Measurements from ENCODE around the gene TMEM127. TPM values are rescaled to one million over a fixed set of nuclear protein-coding genes. Genes with fewer than 3 reads are reported as not detected.

The TMEM127 gene
- total RNA-seq, 1 experiment from 2014 or later, result 25.3 TPM

- H4K20me1 ChIP-seq (ENCODE audit: insufficient read depth), result peaks cover 44% of the 10 kb centered on the region; the same call in 1 of the 2 replicates
- ChIA-PET POLR2A (interaction anchor here (1.1 kb wide), 1 partner anchor 10 kb away, joined by 3 read pairs; the partner anchor contains the start of gene STARD7), CTCF (interaction anchor here (2.0 kb wide), 1 partner anchor 24 kb away, joined by 8 read pairs; no protein-coding TSS in a partner anchor), RAD21 (ENCODE audit: low non-redundant PET in 1 of 2, low total read pairs in 2 of 2, uncharacterized antibody in 2 of 2, unreplicated experiment in 2 of 2) (interaction anchor here in 1 of 2 experiments (0.6 kb wide), 1 partner anchor 95 kb away, joined by 3 read pairs; no protein-coding TSS in a partner anchor)
- no peak for DNase-seq (ENCODE audit: low read depth, low spot score)
- no peak overlapping the region for H3K4me3 ChIP-seq (replicated peaks in 1 of 2; ENCODE audit: low read depth in 1 of 2, low read length in 2 of 2)
- no peaks in the 10 kb centered on the region for H3K9me2 ChIP-seq (ENCODE audit: insufficient read depth)
- no peaks in the 10 kb centered on the region for H3K27me3 ChIP-seq (ENCODE audit: insufficient read depth, low read length)
- no TSS peak for BruUV-seq (replicated peaks)
- peaks cover 12 to 24% of the 10 kb centered on the region in 2 experiments for H3K36me3 ChIP-seq (ENCODE audit: control insufficient read depth in 1 of 2, insufficient read depth in 2 of 2, low read length in 2 of 2)
- no peak overlapping the region for H3K27ac ChIP-seq (ENCODE audit: low read depth, low read length)
- H3K4me2 ChIP-seq (ENCODE audit: low read length), result no peak overlapping the region
- H2AFZ ChIP-seq (ENCODE audit: low read depth, low read length, poor library complexity, severe bottlenecking), result no peak overlapping the region
- peaks cover 0 to 5% of the 10 kb centered on the region in 2 experiments; a peak in 1 of 4 replicates for H3K4me1 ChIP-seq (ENCODE audit: control insufficient read depth in 1 of 2, insufficient read depth in 2 of 2, low read length in 2 of 2)
- H3K9ac ChIP-seq (ENCODE audit: low read length), result no peak overlapping the region
- peaks cover 97% of the 10 kb centered on the region for H3K79me2 ChIP-seq (ENCODE audit: insufficient read depth, low read length)
- intact Hi-C loops (cut with micrococcal nuclease), result no loop called here
- TF ChIP-seq RAD21 (IDR thresholded peaks at IDR 0.05; ENCODE audit: low read depth), result no peak
- no peak for TF ChIP-seq REST (IDR thresholded peaks at IDR 0.05; ENCODE audit: low read depth)
- TF ChIP-seq MAX (IDR thresholded peaks at IDR 0.05), result no peak
- no peak for TF ChIP-seq POLR2AphosphoS5 (IDR thresholded peaks at IDR 0.05; ENCODE audit: low read depth, low read length)
- H3K9me3 ChIP-seq (ENCODE audit: control insufficient read depth in 1 of 2, insufficient read depth in 1 of 2, low read depth in 1 of 2, low read length in 2 of 2), result no peaks in the 10 kb centered on the region
- ATAC-seq, result no peak
Observed at GRCh38 chr2:96198921-96199320, 66.9 kb downstream of the TMEM127 start.

Other genes with a start within 250 kb of the TMEM127 start
- gene GPAT2, start 231.1 kb downstream of the TMEM127 start, total RNA-seq (2021; ENCODE audit: unreplicated experiment), result 54.2 TPM
- 0.47 TPM for gene ADRA2B, start 149.4 kb downstream of the TMEM127 start, total RNA-seq (2021; ENCODE audit: unreplicated experiment)
- 0.34 TPM for gene ASTL, start 127.5 kb downstream of the TMEM127 start, total RNA-seq (2021; ENCODE audit: unreplicated experiment)
- gene DUSP2, start 120.6 kb downstream of the TMEM127 start, total RNA-seq (2021; ENCODE audit: unreplicated experiment), result 24.5 TPM
- gene STARD7, start 57.2 kb downstream of the TMEM127 start, total RNA-seq (2021; ENCODE audit: unreplicated experiment), result 160 TPM
- gene CIAO1, start 228 bp upstream of the TMEM127 start, total RNA-seq (2021; ENCODE audit: unreplicated experiment), result 76.8 TPM
- 202 TPM for gene SNRNP200, start 39.5 kb upstream of the TMEM127 start, total RNA-seq (2021; ENCODE audit: unreplicated experiment)
- 12.4 TPM for gene ITPRIPL1, start 59.3 kb upstream of the TMEM127 start, total RNA-seq (2021; ENCODE audit: unreplicated experiment)
- 64.1 TPM for gene NCAPH, start 69.8 kb upstream of the TMEM127 start, total RNA-seq (2021; ENCODE audit: unreplicated experiment)
- gene NEURL3, start 239.4 kb upstream of the TMEM127 start, total RNA-seq (2021; ENCODE audit: unreplicated experiment), result not detected

Data from HCT116 (cell line).